Cerebellar nuclear complex (tissue), 1 donor: ENCODE results near the gene PDCL2.
A peak's percentile ranks its signal among the peaks of the same experiment; 100 is the strongest.
"Not testable (repeated sequence)": the region's sequence is repeated elsewhere in the genome, so short reads cannot be mapped to it uniquely, and the experiment has no call there.

Experiments used
- DNase-seq, 2 experiments: peaks; one replicate each; lab custom pipeline; 2025; lab: John Stamatoyannopoulos, UW

The PDCL2 gene

DNA sequence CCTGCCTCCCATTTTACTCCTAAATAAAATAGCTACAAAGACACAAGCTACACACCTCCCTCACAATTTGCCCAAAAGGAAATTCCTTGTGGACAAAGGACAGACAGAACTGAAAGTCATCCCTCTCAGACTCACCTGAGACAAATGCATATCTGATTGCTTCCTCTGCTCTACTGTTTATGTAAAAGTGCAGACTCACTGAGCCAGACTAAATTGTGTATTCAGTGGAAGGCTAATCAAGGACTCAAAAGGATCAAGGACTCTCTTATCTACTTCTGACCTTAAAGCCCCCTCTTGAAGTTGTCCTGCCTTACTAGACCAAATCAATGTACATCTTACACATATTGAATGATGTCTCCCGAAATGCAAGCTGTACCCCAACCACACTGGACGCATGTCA is 3.9 kb downstream of the PDCL2 start:
- no peak for DNase-seq

DNA sequence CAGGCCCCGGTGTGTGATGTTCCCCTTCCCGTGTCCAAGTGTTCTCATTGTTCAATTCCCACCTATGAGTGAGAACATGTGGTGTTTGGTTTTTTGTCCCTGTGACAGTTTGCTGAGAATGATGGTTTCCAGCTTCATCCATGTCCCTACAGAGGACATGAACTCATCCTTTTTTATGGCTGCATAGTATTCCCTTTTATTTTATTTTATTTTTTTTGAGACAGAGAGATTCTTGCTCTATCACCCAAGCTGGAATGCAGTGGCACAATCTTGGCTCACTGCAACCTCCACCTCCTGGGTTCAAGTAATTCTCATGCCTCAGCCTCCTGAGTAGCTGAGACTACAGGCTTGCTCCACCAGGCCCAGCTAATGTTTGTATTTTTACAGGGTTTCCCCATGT is 9.3 kb downstream of the PDCL2 start:
- not testable (repeated sequence) for DNase-seq

DNA sequence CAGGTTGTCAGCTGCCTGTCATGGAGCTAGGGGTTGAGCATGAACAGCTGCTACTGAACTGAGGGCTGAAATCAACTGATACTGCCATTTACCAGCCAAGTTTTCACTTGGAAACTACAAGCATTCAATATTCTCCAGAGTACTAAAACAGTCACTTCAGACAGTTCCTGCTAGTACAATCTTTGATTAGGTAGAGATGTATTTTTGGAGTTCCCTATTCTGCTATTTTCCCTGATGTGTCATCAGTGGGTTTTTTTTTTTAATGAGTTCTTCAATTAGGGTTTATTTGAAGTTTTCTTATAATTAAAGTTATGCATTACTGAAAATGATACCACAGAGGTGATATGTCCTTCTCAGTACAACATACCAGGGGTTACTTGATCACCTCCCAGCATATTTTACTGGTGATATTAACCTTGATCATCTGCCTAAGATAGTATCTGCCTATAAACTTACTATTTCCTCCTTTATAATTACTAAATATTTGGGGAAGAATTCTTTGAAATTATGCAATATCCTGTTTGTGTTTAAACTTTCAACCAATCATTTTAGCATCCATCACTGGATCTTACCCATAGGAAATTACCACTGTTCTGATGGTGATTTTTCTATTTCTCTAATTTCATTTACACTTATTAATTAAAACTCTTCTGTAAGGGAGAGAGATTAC is 13.6 kb downstream of the PDCL2 start:
- no peak for DNase-seq

DNA sequence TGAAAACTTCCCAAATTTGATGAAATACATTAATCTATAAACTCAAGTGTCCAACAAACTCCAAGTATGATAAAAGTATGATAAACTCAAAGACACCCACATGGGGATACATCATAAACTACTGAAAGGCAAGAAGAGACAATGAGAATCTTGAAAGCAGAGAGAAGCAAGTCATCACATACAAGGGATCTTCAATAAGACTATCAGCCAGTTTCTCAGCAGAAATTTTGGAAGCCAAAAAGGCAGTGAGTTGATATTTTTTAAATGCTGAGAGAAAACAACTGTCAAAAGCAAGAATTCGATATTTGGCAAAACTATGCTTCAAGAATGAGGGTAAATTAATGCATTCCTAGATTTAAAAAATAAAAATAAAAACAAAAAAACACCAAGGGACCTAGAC is 16.5 kb downstream of the PDCL2 start:
- DNase-seq = no peak

- DNase-seq = no peak
Measured at GRCh38 chr4:55574252-55574651, 17.8 kb downstream of the PDCL2 start.

DNA sequence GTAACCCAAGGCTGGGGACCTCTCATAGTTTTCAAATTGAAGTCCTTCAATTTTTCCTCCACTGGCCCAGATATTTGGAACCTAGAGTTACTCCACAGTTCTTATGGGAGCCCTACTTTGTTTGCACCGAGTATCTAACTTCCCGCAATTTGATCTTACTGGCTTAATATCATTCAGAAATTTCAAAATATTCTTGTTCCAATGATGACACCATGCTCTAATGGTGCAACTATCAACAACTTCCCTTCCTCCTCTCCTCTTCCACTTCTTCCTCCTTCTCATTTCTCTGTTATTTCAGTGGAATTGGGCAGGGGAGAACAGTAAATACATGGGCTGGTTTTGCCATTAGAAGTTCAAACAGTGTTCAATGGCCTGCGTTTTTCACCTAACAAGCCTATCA is 20.2 kb downstream of the PDCL2 start:
- no peak for DNase-seq

GRCh38 chr4:55568905-55569504 is 23.0 kb downstream of the PDCL2 start:
- DNase-seq = no peak

DNA sequence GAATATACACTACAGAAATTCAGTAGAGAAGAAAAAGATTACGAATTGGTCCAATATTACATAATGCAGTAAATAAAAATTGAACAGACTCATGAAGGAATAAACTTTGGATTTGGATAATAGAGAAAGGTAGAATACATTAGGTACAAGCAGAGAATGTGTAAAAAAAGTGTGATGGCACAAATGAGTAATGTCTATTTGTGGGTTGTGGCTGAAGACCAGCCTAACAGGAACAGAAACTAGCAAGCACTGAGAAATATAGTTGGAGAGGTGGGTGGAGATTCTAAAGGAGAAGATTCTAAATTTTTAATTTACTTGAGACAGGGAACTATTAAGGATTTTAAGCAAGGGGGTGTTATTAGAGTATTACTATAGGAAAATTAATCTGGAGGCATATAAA is 30.2 kb downstream of the PDCL2 start:
- no peak for DNase-seq

- no peak for DNase-seq
Measured at GRCh38 chr4:55560096-55560495, 31.9 kb downstream of the PDCL2 start.

DNA sequence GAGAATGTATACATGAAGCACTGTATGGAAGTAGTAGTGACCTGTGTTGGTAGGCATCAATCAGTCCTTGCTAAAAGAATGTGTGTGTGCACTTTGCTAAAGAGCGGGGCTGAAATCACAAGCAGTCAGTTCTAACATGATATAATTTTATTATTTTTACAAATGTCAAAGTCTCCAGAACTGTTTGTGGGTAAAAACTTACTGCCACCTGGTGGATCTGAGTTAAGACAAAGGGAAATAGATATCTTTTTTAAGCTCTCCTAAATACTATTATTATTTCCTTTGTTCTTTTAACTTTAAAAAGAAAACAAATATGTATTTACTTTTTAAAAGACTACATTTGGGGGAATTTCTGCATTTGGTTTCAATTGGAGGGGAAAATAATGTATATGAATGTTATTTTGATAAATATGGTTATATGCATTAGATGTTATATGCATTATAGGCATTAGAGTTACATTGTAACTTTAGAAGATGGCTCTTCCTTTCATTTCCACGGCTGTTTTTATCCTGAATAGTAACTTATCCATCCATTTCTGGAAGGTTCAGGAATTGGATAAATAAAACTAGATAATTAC is 37.5 kb downstream of the PDCL2 start:
- DNase-seq = no peak

- no peak for DNase-seq
Measured at GRCh38 chr4:55553441-55554201, 38.4 kb downstream of the PDCL2 start.

- DNase-seq = not testable (repeated sequence)
Measured at GRCh38 chr4:55551964-55552363, 40.1 kb downstream of the PDCL2 start.

DNA sequence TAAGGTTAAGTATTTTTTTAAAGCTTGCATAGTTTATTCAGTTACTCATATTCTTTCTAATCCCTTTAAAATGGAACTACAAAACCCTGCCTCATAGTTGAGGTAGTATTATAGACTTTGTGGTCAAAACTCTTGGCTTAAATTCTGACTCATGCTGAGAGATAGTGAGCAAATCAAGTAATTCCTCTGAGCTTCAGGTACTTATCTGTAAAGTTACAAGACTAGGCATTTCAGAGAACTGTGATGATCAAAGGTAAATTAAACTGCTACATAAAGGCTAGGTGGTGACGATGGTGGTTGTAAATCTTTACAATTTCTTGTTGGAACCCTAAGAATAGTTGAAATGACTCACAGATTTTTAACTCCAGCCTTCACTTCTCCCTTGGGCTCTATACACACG is 42.2 kb downstream of the PDCL2 start:
- no peak for DNase-seq

DNA sequence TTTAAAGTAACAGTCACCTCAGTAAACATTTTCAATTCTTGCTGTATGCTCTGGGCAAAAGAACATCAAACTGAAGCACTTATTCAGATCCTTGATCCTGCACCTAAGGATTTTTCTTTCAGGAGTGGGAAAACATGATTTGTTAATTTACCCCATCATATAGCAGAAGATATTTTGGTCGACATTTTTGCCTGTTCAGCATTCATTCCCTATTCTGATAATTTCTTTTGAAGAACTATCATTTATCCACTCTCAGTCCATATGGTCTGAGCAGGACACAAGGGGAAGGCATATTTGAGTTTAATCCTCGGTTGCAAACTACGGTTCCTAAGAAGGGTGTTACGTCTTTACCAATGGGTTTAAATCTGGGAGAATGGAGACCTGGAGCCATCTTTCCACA is 44.1 kb downstream of the PDCL2 start:
- no peak for DNase-seq

GRCh38 chr4:55547466-55547770 is 44.6 kb downstream of the PDCL2 start:
- no peak for DNase-seq

GRCh38 chr4:55546756-55547465 is 45.1 kb downstream of the PDCL2 start, which contains the start of gene CLOCK:
CLOCK (minus strand) TSS chr4:55546909; CDS start chr4:55482785, 64,124 bp downstream.
- peak in 1 of 2 experiments; percentile 60 for DNase-seq

DNA sequence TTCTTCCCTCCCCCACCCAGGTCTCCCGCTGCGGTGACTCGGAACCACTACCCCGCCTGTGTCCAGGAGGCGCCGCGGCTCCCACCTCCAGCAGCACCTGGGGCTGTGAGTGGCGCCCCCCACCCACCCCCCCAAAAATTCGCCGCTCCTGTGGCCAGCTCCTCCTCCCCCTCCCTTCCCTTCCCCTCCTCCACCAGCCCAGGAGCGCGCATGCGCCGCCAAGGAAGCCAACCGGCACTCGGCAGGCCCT is 45.6 kb downstream of the PDCL2 start:
- DNase-seq = no peak

GRCh38 chr4:55545641-55546505 is 46.2 kb downstream of the PDCL2 start:
- peak in 1 of 2 experiments; percentile 21 for DNase-seq

- no peak for DNase-seq
Measured at GRCh38 chr4:55545151-55545550, 46.9 kb downstream of the PDCL2 start.

DNA sequence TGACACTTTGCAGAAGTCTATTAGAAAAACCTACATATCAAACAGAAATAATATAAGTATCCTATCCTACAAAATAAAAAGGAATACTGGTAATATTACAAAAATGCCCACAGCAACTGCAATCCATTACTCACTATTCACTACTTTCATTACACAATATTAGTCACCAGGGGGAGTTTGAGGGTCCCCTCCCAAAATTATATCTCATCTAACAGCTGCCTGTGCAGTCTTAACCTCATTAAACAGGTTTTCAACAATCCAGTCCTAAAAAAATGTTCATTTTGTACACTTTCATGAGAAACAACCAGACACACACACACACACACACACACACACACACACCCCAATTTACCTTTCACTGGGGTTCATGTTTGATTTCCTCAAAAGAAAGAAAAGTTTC is 48.2 kb downstream of the PDCL2 start:
- DNase-seq = no peak

GRCh38 chr4:55540271-55540670 is 51.8 kb downstream of the PDCL2 start:
- no peak for DNase-seq

DNA sequence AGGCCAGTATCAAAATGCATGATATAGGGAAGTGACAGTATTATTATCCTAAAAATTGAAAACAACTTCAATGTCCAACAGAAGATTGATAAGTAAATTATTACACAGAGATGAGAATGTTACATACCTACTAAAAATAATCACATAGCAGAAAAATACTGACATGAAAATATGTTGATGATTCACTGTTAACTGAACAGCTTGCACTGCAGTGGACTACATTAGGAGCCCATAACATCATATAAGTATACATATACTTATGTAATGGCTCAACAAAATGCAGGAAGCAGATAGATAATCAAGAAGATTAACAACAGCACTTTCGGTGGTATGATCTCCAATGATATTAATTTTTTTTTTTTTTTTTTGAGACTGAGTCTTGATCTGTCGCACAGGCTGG is 52.4 kb downstream of the PDCL2 start:
- no peak for DNase-seq
